Lung (tissue), 12 donors: Measurements from ENCODE around the gene ADK. TPM values are rescaled to one million over a fixed set of nuclear protein-coding genes. Genes with fewer than 3 reads are reported as not detected.

Experiments used
- ATAC-seq: fragments of 200-7000 bp; cut with Tn5 transposase; one replicate; pipeline ENCODE4 v1.9.1; 2020; ENCODE audit warnings: moderate number of reproducible peaks; ENCODE audit not compliant: insufficient read depth, low FRiP score
- DNase-seq, 3 donors: peaks; one replicate each; pipeline ENCODE4 v3.0.0-alpha.2; 2013 to 2017
- H3K27ac ChIP-seq, 2 donors: one replicate each; pipeline ENCODE4 v1.5.1; 2013; ENCODE audit warnings: mild to moderate bottlenecking in 2 of 2, moderate library complexity in 2 of 2, control low read depth in 1 of 2, inconsistent platforms in 1 of 2, low read depth in 1 of 2, low read length in 1 of 2
- H3K27me3 ChIP-seq, 3 donors: one replicate each; pipeline ENCODE4 v1.5.1; 2013; ENCODE audit warnings: low read length in 2 of 3; ENCODE audit not compliant: control insufficient read depth in 3 of 3, insufficient read depth in 3 of 3
- H3K36me3 ChIP-seq, 4 donors: one replicate each; pipeline ENCODE4 v1.5.1; 2013; ENCODE audit warnings: low read length in 4 of 4, mild to moderate bottlenecking in 1 of 4, moderate library complexity in 1 of 4; ENCODE audit not compliant: control insufficient read depth in 4 of 4, insufficient read depth in 4 of 4
- H3K4me1 ChIP-seq, 5 donors: one replicate each; pipeline ENCODE4 v1.5.1; 2013; ENCODE audit warnings: low read length in 5 of 5, mild to moderate bottlenecking in 2 of 5, moderate library complexity in 1 of 5; ENCODE audit not compliant: control insufficient read depth in 5 of 5, insufficient read depth in 5 of 5
- H3K4me3 ChIP-seq: one replicate; pipeline ENCODE4 v1.5.1; 2013; ENCODE audit warnings: mild to moderate bottlenecking, control low read depth, moderate library complexity
- H3K9ac ChIP-seq, 2 donors: one replicate each; pipeline ENCODE4 v1.5.1; 2013; ENCODE audit warnings: low read length in 2 of 2, control low read depth in 1 of 2; ENCODE audit not compliant: insufficient read depth in 1 of 2
- H3K9me3 ChIP-seq, 4 donors: one replicate each; pipeline ENCODE4 v1.5.1; 2013; ENCODE audit warnings: low read length in 3 of 4, mild to moderate bottlenecking in 1 of 4, moderate library complexity in 1 of 4; ENCODE audit not compliant: control insufficient read depth in 4 of 4, insufficient read depth in 3 of 4
- WGBS, 2 donors: extraction: QIAGEN DNeasy Blood & Tissue Kit; methylation state at CpG; one replicate each; pipeline ENCODE4 v1.1.7; 2013; 5-methylcytosine and 5-hydroxymethylcytosine counted together
- polyA plus RNA-seq, 2 donors: library from polyadenylated mRNA; stranded (reverse); fragments of 200-250 nt; gene quantifications; one replicate each; pipeline ENCODE4 v1.2.1, GENCODE V29; 2013
- total RNA-seq, 2 donors: library from RNA; depleted of rRNA in 1 of 2; stranded (reverse); fragments of >200 nt in 1 of 2; gene quantifications; one replicate each; pipeline ENCODE4 v1.2.1, GENCODE V29; 2014 to 2021
- TF ChIP-seq, protein P1 (sequence below): IDR thresholded peaks from 2 replicates; pipeline ENCODE4 v1.5.1; 2012; ENCODE audit warnings: mild to moderate bottlenecking; ENCODE audit errors: control extremely low read depth, extremely low read depth
- donor health status: control.
- donor health status: control.
- donor health status: Bipolar disorder and iron deficiency.
- donor health status: healthy.
- donor health status: DM: yes; HTN: yes; CAD: no.

ADK gene
- total and polyA plus RNA-seq, 4 donors, result 31.6 to 82.3 (median 42.9) TPM

DNA sequence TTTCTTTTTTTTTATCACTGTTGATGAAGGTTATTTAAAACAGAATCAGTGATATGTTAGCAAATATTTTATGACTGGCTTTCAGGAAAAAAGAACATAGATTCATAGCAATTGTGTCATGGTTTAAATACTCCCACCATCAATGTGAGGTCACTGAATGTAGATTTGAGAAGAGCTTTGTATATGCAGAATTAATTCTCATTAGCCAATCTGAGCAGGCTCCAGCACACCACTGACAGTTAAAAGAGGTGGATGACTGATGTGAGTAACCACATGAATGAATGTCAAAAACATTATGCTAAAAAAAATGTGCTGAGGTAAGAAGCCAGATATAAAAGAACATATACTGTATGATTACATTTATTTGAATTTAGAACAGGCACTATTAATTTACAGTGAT, 500.5 kb downstream of the ADK start:
- Histone ChIP-seq H3K4me3 (no peak overlapping the region), H3K36me3 (peaks cover 0 to 2% (median 0%) of the 10 kb centered on the region in 4 donors), H3K27ac (no peak overlapping the region), H3K4me1 (no peaks in the 10 kb centered on the region), H3K9me3 (no peaks in the 10 kb centered on the region), H3K27me3 (no peaks in the 10 kb centered on the region), H3K9ac (no peak overlapping the region)
- no peak for ATAC-seq
- DNase-seq, result no peak
- TF ChIP-seq, protein P1, sequence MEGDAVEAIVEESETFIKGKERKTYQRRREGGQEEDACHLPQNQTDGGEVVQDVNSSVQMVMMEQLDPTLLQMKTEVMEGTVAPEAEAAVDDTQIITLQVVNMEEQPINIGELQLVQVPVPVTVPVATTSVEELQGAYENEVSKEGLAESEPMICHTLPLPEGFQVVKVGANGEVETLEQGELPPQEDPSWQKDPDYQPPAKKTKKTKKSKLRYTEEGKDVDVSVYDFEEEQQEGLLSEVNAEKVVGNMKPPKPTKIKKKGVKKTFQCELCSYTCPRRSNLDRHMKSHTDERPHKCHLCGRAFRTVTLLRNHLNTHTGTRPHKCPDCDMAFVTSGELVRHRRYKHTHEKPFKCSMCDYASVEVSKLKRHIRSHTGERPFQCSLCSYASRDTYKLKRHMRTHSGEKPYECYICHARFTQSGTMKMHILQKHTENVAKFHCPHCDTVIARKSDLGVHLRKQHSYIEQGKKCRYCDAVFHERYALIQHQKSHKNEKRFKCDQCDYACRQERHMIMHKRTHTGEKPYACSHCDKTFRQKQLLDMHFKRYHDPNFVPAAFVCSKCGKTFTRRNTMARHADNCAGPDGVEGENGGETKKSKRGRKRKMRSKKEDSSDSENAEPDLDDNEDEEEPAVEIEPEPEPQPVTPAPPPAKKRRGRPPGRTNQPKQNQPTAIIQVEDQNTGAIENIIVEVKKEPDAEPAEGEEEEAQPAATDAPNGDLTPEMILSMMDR, result no peak

DNA sequence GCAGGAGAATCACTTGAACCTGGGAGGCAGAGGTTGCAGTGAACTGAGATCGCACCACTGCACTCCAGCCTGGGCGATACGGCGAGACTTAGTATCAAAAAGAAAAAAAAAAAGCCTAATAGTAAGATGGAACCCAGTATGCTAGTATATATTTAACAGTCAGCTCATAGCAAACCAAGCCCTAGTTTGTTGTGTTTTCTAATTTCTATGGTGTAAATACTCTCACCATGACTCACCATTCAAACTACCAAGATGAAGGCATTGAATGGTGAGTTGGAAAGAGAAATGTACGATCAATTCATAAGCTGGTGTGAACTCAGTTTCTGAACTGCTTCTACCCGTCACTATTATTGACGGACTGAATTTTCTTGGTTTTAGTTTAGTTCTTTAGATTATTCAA, 501.6 kb downstream of the ADK start:
- ATAC-seq, result no peak
- H3K9ac ChIP-seq, result no peak overlapping the region
- no peak for DNase-seq
- H3K4me1 ChIP-seq, result no peaks in the 10 kb centered on the region
- WGBS, 2 donors, result 96 to 98% methylated on average over 7 of the region's 7 CpGs
- no peak overlapping the region for H3K27ac ChIP-seq
- no peaks in the 10 kb centered on the region for H3K9me3 ChIP-seq
- peaks cover 0 to 2% (median 0%) of the 10 kb centered on the region in 4 donors for H3K36me3 ChIP-seq
- H3K27me3 ChIP-seq, result no peaks in the 10 kb centered on the region
- no peak overlapping the region for H3K4me3 ChIP-seq
- TF ChIP-seq, protein P1, result no peak

DNA sequence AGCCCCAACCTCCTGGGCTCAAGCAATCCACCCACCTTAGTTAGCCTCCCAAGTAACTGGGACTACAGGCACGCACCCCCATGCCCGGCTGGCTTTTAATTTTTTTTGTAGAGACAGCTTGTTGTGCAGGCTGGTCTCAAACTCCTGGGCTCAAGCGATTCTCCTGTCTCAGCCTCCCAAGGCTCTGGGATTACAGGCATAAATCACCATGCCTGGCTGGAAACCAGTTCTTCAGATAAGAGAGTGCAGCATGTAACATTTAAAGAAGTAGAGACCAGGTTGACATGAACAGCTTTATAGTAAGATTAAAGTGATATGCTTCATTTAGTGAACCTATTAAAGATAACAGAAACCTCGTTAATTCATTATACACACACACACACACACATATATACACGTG, 507.5 kb downstream of the ADK start:
- Histone ChIP-seq H3K27ac (no peak overlapping the region), H3K27me3 (no peaks in the 10 kb centered on the region), H3K4me3 (no peak overlapping the region), H3K9me3 (no peaks in the 10 kb centered on the region), H3K36me3 (no peaks in the 10 kb centered on the region), H3K9ac (no peak overlapping the region), H3K4me1 (no peaks in the 10 kb centered on the region)
- TF ChIP-seq, protein P1, result no peak
- ATAC-seq (no peak), DNase-seq (no peak)
- 96 to 97% methylated on average over 5 of the region's 5 CpGs for WGBS, 2 donors

DNA sequence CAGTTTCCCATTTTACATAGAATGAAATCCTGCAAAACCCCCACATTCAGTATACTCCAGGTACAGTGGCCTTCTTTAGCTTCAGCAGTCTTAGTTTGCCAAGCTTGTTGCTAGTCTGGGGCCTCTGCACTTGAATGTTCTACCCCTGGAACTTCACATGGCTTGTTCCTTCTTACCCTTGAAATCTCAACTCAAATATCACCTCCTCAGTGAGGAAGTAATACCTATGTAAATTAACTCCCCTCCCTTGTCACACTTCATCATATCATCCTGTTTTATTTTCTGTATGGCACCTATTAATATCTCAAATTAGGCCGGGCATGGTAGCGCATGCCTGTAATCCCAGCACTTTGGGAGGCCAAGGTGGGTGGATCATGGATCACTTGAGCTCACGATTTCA, 511.6 kb downstream of the ADK start:
- H3K9ac ChIP-seq, result no peak overlapping the region
- 95 to 98% methylated on average over 3 of the region's 3 CpGs for WGBS, 2 donors
- TF ChIP-seq, protein P1, result no peak
- no peaks in the 10 kb centered on the region for H3K4me1 ChIP-seq
- H3K27ac ChIP-seq, result no peak overlapping the region
- no peak for DNase-seq
- no peak for ATAC-seq
- H3K4me3 ChIP-seq, result no peak overlapping the region
- H3K27me3 ChIP-seq, result no peaks in the 10 kb centered on the region
- H3K36me3 ChIP-seq, result no peaks in the 10 kb centered on the region
- no peaks in the 10 kb centered on the region for H3K9me3 ChIP-seq
